Measurements from ENCODE around the gene RCN1.
A peak's percentile ranks its signal among the peaks of the same experiment; 100 is the strongest.
"Not testable (repeated sequence)": the region's sequence is repeated elsewhere in the genome, so short reads cannot be mapped to it uniquely, and the experiment has no call there.

Gene RCN1

DNA sequence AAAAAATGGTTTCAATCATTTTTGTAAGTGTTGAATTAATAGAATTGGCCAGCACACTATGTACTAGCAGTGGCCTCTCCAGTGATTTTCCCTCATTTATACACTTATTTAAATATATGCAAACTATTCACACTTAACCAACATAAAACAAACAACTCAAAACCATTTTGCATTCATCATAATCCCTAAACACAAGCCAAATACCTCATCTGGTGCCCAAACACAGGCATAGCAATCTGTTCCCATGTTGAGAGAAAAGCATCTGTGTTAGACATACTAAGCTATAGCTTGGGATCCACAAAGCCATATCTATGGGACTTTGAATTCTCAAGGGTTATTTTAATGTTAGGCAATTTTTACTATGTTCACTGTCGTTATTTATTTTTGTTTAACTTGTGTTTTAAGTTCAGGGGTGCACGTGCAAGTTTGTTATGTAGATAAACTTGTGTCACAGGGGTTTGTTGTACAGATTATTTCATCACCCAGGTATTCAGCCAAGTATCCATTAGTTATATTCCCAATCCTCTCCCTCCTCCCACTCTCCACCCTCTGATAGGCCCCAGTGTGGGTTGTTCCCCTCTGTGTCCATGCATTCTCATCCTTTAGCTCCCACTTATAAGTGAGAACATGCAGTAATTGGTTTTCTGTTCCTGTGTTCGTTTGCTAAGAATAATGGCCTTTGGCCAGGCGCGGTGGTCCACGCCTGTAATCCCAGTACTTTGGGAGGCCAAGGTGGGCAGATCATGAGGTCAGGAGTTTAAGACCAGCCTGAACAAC lies 31.0 kb upstream of the RCN1 start:
- FAIRE-seq (no peak), DNase-seq (ENCODE audit: insufficient read length, low spot score) (no peak)
- TF ChIP-seq PAX5 (IDR thresholded peaks at IDR 0.05; ENCODE audit: insufficient read depth, low read length, severe bottlenecking) (no peak), POLR2AphosphoS5 (IDR thresholded peaks at IDR 0.05; ENCODE audit: low read depth, low read length) (no peak), POU2F2 (IDR thresholded peaks at IDR 0.05; ENCODE audit: low read depth, low read length) (no peak)

DNA sequence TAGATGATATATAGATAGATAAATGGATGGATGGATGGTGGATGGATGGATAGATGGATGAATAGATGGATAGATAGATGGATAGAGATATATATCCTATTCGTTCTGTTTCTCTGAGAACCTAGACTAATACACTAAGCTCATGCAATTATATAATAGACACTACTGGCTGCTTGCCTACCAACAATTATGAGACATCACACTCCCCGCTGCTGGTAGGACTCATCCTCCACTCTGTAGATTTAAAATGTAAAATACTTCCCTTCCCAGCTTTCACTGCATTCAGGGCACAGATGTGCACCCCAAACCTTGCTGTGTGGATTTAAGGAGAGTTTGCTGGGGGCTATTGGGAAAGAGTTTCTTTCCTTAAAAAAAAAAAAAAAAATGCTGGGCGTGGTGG lies 28.3 kb upstream of the RCN1 start:
- TF ChIP-seq PAX5 (IDR thresholded peaks at IDR 0.05; ENCODE audit: insufficient read depth, low read length, severe bottlenecking), result no peak
- no peak for TF ChIP-seq SPI1 (IDR thresholded peaks at IDR 0.05; ENCODE audit: low read depth, low read length)
- no peak for TF ChIP-seq POU2F2 (IDR thresholded peaks at IDR 0.05; ENCODE audit: low read depth, low read length)
- no peak for TF ChIP-seq TAF1 (IDR thresholded peaks at IDR 0.05; ENCODE audit: low read depth, low read length)
- no peak for TF ChIP-seq POLR2AphosphoS5 (IDR thresholded peaks at IDR 0.05; ENCODE audit: low read depth, low read length)
- no peak for FAIRE-seq
- DNase-seq (ENCODE audit: insufficient read length, low spot score), result no peak

DNA sequence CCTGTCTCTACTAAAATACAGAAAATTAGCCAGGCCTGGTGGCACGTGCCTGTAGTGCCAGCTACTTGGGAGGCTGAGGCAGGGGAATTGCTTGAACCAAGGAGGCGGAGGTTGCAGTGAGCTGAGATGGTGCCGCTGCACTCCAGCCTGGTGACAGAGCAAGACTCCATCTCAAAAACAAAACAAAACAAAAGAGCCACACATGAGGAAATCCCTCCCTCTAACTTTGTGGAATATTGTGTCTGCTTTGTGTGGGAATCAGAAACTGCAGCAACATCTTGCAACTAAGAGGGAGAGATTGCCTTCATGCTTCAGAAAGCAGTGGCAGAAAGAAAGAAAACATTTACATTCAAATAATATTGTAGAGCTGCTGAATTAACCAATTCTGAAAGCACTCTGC lies 27.8 kb upstream of the RCN1 start:
- not testable (repeated sequence) for DNase-seq (ENCODE audit: insufficient read length, low spot score); FAIRE-seq

DNA sequence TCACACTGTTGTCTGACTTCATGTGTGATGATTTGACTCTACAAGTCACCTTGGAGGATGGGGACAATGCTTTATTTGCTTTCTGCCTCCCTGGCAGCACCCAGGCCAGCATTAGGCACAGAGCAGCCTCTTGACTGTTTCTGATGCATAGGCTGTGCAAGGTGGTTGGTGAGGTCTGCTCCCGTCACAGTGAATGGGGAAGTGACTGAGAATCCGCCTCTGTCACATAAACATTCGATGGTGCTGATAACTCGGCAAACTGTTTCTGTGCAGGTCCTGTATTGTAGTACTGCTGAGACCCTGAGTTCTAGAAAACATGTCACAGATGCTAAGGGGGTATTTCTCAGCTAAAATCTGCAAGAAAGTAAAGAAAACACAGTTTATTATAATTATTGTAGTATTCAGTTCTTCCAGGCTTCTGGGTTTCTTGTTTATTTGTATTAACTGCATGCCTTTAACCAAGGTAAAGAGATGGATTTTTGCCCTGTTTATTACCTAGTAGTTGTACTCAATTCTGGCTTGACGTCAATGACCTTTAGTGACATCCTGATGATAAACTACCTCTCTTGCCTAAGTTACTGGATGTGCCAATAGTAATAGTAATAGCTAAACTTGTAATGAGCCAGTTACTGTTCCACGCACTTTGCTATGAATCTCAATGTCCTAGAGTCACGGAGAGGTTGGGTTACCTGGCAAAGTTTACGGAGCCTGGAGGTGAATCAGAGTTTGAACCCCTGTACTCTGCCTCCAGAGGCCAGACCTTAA lies 24.8 kb upstream of the RCN1 start:
- FAIRE-seq (peak; percentile 77), DNase-seq (ENCODE audit: insufficient read length, low spot score) (no peak)
- peak; percentile 61; the same call in 1 of the 2 replicates for TF ChIP-seq SPI1 (IDR thresholded peaks at IDR 0.05; ENCODE audit: low read depth, low read length)
- no peak for TF ChIP-seq PAX5 (IDR thresholded peaks at IDR 0.05; ENCODE audit: insufficient read depth, low read length, severe bottlenecking)
- TF ChIP-seq POLR2AphosphoS5 (IDR thresholded peaks at IDR 0.05; ENCODE audit: low read depth, low read length), result no peak
- no peak for TF ChIP-seq POU2F2 (IDR thresholded peaks at IDR 0.05; ENCODE audit: low read depth, low read length)
- no peak for TF ChIP-seq POLR2A (IDR thresholded peaks at IDR 0.05; ENCODE audit: low read depth, low read length)
- TF ChIP-seq TAF1 (IDR thresholded peaks at IDR 0.05; ENCODE audit: low read depth, low read length), result no peak

DNA sequence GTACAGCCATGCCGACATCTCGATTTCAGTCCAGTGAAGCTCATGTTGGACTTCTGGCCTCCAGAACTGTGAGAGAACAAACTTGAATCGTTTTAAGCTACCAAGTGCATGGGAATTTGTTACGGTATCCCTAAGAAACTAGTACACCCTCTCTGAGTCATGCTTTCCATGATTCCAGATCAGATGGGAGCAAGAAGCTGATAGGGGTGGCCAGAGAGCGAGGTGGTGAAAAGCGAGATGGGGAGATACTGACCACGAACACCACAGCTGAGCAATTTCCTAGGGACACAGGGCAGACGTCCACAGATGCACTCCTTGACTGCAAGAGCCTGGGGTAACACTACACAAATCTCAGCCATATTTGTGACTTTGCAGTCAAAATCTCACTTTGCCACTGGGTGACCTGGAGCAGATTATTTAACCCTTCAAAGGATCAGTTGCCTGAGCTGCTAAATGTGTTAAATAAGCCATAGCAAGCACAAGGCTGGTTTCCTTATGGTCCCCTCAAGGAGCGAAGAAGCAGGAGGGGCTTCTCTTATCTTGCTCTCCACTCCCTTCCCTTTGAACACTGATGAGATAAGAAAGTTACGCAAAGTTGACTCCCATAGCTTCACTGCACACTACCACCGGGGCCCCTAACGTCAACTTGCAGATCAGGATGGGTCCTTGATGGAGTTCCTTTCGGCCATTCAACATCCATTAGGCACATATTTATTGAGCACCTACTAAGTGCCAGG lies 22.6 kb upstream of the RCN1 start:
- DNase-seq (ENCODE audit: insufficient read length, low spot score) (no peak), FAIRE-seq (no peak)
- TF ChIP-seq POLR2AphosphoS5 (IDR thresholded peaks at IDR 0.05; ENCODE audit: low read depth, low read length), result no peak
- no peak for TF ChIP-seq SPI1 (IDR thresholded peaks at IDR 0.05; ENCODE audit: low read depth, low read length)
- TF ChIP-seq TAF1 (IDR thresholded peaks at IDR 0.05; ENCODE audit: low read depth, low read length), result no peak
- no peak for TF ChIP-seq PAX5 (IDR thresholded peaks at IDR 0.05; ENCODE audit: insufficient read depth, low read length, severe bottlenecking)
- TF ChIP-seq POLR2A (IDR thresholded peaks at IDR 0.05; ENCODE audit: low read depth, low read length), result no peak
- no peak for TF ChIP-seq POU2F2 (IDR thresholded peaks at IDR 0.05; ENCODE audit: low read depth, low read length)

DNA sequence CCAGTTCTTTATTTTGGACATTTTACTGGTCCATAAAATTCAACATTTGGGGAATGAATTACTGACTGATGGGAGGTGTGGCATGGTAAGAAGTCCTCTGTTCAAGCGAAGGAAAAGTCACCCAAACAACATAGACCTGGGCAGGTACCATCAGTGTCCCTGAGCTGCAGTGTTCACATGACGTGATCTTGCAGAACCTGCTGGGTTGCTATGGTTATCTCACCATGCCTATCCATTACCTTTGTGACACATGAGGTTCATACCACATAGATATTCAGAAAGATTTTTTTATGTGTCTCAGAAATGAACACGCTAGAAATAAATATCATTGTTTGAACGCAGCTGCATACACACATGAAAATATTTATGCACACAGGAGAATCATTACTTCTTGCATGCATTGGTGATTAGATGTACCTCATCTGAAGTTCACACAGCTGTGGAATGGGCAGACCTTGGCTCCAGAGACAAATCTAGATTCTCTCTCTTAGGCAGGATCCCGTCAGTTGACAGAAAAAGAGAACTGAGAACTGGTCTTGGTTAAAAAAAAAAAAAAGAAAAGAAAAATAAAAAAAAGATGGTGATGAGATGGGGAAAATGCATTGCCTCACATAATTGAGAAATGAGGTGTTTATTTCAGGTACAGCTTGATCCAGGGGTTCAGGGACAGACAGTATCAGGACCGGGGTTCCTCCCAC lies 21.4 kb upstream of the RCN1 start:
- FAIRE-seq (peak; percentile 35), DNase-seq (ENCODE audit: insufficient read length, low spot score) (no peak)
- TF ChIP-seq POLR2AphosphoS5 (IDR thresholded peaks at IDR 0.05; ENCODE audit: low read depth, low read length) (no peak), SPI1 (IDR thresholded peaks at IDR 0.05; ENCODE audit: low read depth, low read length) (peak; percentile 86)

DNA sequence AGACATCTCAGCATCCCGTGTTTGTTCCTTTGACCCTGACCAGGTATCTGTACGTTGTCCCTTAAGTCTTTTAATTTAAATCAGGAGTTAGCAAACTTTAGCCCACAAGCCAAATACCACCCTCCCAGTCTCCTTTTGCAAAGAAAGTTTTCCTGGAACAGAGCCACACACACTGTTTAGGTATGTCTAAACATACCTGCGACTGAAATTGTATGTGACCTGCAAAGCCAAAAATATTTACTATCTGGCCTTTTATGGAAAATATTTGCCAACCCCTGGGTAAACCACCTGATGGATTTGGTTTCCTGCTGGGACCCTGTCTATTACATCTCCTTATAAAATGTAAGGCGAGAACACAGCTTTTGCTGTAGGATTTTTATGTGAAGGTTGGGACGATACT lies 20.2 kb upstream of the RCN1 start:
- FAIRE-seq (no peak), DNase-seq (ENCODE audit: insufficient read length, low spot score) (no peak)
- no peak for TF ChIP-seq POLR2A (IDR thresholded peaks at IDR 0.05; ENCODE audit: low read depth, low read length)
- no peak for TF ChIP-seq PAX5 (IDR thresholded peaks at IDR 0.05; ENCODE audit: insufficient read depth, low read length, severe bottlenecking)
- no peak for TF ChIP-seq POLR2AphosphoS5 (IDR thresholded peaks at IDR 0.05; ENCODE audit: low read depth, low read length)
- no peak for TF ChIP-seq POU2F2 (IDR thresholded peaks at IDR 0.05; ENCODE audit: low read depth, low read length)
- TF ChIP-seq SPI1 (IDR thresholded peaks at IDR 0.05; ENCODE audit: low read depth, low read length), result no peak
- TF ChIP-seq TAF1 (IDR thresholded peaks at IDR 0.05; ENCODE audit: low read depth, low read length), result no peak

DNA sequence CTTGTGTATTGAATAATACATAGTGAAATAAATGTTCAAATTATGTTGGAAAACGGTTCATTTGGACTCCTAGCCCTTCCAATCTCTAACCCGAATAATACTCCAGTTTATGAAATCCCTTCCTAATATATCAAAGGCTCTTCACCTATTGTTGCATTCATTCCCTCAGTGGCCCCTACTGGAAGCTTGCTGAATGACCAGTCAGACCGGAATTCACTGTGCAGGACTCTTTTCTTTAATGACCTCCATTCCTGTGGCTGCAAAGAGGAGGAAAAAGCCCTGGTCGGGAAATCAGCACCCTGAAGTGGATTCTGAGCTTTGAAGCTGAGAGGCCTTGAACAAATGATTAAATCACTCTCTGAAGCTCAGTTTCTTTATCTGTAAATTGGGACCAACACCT lies 19.1 kb upstream of the RCN1 start:
- DNase-seq (ENCODE audit: insufficient read length, low spot score), result no peak
- FAIRE-seq, result no peak
- TF ChIP-seq SPI1 (IDR thresholded peaks at IDR 0.05; ENCODE audit: low read depth, low read length) (no peak), POU2F2 (IDR thresholded peaks at IDR 0.05; ENCODE audit: low read depth, low read length) (no peak), TAF1 (IDR thresholded peaks at IDR 0.05; ENCODE audit: low read depth, low read length) (no peak), POLR2AphosphoS5 (IDR thresholded peaks at IDR 0.05; ENCODE audit: low read depth, low read length) (no peak), POLR2A (IDR thresholded peaks at IDR 0.05; ENCODE audit: low read depth, low read length) (no peak), PAX5 (IDR thresholded peaks at IDR 0.05; ENCODE audit: insufficient read depth, low read length, severe bottlenecking) (no peak)

DNA sequence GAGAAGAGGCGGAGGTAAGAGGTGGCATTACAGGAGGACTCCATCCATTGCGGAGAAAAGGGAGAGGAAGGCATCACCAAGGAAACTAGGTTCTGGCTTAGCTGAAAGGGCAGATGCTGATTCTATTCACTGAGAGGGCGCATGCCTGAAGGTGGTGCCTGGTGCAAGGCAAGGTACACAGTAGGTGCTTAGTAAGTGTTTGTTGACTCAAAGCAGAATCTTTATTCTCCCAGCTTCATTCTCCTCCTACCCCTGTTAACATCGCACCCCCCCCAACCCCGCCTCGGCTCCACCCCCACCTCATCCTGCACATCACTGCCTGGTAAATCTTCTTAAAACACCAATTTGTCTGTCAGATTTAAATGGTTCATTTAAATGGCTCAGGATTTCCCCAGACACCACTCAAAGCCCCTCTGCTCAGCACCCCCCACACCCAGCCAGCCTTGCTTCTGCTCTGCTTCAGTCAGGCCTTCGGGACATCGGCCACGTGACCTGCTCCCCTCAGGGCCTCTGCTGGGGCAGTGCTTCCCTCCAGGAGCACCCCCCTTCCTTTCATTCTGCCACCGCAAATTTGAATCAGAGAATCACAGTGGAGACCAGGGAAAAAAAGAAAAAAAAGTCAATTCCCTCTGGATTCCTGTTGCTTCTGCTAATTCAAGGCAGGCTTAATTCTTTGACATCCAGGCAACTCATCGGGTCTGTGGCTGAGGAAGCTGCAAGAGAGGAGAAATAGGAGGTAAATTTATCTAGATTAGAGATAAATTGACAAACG lies 17.8 kb upstream of the RCN1 start:
- TF ChIP-seq POU2F2 (IDR thresholded peaks at IDR 0.05; ENCODE audit: low read depth, low read length) (no peak), PAX5 (IDR thresholded peaks at IDR 0.05; ENCODE audit: insufficient read depth, low read length, severe bottlenecking) (no peak), SPI1 (IDR thresholded peaks at IDR 0.05; ENCODE audit: low read depth, low read length) (no peak), POLR2A (IDR thresholded peaks at IDR 0.05; ENCODE audit: low read depth, low read length) (no peak), TAF1 (IDR thresholded peaks at IDR 0.05; ENCODE audit: low read depth, low read length) (no peak), POLR2AphosphoS5 (IDR thresholded peaks at IDR 0.05; ENCODE audit: low read depth, low read length) (no peak)
- DNase-seq (ENCODE audit: insufficient read length, low spot score) (no peak), FAIRE-seq (no peak)

Data from GM12891 (cell line).